Renal cortical epithelial cell (primary cell): Measurements from ENCODE around the gene FBXO44. TPM values are rescaled to one million over a fixed set of nuclear protein-coding genes. Genes with fewer than 3 reads are reported as not detected.

ENCODE experiments used
- DNase-seq: peaks from one replicate; pipeline ENCODE4 v3.0.0-alpha.2; 2011; ENCODE audit warnings: low read depth
- total RNA-seq: library from RNA; depleted of rRNA; stranded (reverse); fragments of >200 nt; gene quantifications from 2 replicates; pipeline ENCODE4 v1.2.3, GENCODE V29; 2014

Gene FBXO44
- total RNA-seq, 1 donor from 2014 or later = 21.7 TPM

DNA sequence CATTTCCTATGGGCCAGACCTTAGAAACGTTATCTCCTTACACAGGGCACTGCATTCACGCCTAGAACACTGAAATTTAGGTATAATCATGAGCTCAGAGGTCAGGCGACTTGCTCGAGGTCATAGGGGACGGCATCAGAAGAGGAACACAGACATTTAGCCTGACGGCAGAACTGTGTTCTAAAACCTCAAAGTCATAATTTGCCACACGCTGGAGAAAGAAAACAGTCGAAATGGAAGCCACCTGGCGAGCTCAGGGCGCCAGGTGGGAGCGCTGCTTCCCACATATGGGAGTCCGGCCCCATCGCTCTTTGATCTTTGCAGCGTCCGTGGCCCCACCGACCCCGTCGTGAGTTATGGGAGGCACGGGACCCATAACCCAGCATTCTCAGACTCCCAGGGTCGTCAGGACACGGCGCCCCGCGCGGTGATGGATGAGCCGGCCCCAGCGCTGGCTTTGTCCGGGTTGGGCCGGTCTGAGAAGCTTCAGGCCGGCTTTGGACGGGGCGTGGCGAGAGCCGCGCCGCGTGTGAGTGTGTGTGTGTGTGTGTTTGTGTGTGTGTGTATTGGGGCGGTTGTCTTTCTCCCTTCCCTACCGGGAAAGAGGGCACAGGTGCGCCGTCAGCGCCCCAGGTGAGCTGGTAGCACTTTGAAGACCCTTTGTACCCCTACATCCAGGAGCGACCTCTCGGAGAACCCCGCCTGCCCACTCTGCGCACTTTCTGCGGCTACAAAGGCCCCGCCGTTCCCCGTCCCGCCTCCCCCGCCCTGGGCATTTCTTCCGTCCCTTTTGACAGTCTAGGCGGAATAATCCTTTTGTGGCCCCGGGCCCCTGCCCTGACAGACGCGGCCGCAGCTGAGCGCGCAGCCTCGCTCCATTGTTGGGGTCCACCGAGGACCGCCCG lies 36.0 kb downstream of the FBXO44 start:
- no peak for DNase-seq

DNA sequence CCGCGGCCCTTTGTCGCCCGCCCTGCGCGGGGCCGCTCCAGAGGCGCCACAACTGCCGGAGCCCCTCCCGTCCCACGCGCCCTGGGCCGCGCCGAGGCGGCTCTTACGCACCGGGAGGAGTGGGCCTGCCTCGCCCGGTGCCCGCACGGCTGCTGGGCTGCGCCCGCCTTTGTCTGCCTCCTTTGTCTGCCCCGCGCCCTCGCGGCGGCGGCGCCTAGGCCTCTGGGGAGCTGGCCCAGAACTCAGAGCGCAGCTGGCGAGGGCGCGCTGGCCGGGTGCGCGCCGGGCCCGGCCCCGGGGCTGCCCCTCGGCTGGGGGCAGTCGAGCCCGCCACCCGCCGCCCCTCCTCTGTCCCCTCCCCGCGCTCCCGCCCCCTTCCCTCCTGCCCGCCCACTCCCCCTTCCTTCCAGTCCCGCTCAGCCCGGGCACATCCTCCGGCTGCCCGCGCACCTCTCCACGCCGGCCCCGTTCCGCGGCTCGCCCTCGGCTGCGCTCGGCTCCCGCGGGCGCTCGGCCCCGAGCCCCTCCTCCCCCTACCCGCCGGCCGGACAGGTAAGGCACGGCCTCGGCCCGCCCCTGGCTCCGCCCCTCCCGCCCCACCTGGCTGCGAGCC lies 36.7 kb downstream of the FBXO44 start, which contains the start of gene DRAXIN:
Gene DRAXIN (plus strand): TSS at position 409 of the 613 bp plus-strand sequence. CDS start 14,549 bp downstream, outside the sequence.
- DNase-seq = no peak

DNA sequence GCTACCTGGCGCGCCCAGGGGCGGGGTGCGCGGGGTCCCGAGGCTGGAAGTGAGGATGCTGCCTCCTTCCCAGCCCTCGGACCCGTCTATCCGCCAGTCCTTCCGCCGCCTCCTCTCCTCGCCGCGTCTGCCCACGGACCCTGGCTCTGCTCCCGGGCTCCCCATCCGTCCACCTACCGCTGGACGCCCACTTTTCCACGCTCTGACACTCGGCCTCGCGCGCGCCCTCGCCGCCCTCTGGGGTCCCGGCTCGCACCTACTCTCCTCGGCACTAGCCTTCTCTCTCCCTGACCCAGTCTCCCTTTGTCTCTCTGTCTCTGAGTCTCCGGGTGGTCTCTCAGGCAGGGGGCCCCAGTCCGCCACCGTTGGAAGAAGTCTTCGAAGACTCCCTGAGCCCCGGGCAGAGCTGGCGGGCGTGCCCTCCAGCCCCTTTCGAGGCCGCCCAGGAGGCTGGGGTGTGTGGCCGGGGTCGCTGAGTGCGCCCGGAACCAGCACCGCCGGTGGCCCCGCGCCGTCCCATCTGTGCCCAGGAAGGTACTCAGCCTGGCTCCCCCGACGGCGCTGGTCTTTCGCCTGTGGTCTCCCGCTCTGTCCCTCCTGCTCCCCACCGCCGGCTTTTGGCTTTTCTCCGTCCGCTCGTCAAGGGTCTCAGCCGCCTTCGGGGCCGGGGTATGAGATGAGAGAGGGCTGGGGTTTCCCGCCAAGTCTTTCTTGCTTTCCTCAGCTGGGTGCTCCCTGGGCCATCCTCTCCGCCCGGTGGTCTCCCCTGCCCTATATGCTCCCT lies 37.4 kb downstream of the FBXO44 start:
- no peak for DNase-seq

DNA sequence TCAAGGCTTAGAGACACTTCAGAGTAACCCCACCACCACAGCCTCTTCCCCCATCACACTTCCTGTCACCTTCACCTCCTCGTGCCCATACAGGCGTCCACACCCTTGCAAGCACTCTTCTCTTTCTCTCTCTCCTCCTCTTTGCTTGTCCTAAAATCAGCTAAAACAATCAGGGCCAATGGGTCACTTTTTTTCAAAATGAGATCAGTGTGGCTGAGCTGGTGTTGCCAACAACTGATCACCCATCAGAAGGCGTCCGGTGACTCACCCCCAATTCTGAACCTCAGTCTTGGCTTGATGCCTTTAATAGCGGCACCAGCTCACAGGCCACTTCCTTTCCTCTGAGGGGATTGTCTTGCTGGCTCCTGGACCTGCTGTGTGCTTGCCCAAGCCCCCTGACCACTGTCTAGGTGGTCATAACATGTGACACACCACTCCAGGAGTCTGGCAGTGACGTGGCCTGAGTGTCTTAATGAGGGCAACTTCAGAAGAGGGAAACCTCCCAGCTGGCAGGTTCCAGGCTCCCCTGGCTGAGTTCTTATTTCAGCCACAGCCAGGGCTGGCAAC lies 38.4 kb downstream of the FBXO44 start:
- peak; percentile 84 for DNase-seq

DNA sequence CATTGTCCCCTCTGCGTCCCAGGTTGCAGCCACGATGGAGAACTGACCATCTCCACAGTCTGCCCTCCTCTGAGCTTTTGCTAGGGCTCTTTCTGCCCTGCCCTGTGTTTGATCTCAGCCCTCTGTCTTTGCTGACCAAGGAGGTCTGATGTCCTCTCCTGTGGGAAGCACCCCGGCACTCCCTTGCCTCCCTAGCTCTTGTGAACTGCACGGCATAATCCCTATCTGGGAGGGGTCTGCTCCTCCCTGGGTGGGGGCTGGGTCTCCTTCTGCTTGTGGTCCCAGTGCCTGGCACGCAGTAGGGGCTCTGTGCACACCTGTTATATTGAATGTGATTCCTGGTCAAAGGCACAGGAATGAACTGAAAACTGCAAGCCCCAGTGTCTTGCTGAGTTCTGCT lies 39.2 kb downstream of the FBXO44 start:
- DNase-seq = no peak

DNA sequence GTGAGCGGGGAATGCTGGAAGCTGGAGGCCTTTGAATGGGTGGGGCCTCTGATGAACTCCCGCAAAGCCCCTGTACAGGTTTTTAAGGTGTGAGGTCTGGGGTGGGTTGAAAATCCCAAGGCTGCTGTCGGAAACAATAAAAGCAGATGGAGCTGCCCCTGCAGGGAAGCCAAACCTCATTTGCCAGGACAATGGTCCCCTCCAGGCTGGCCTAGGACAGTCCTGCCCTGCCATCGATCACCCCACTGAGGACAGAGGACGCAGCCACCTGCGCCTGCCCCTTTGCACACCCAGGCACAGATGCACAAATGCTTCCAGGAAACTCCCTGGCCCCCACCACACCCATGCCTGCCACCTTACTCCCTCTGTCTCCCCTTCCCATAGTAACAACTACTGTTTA lies 41.2 kb downstream of the FBXO44 start:
- DNase-seq = no peak

DNA sequence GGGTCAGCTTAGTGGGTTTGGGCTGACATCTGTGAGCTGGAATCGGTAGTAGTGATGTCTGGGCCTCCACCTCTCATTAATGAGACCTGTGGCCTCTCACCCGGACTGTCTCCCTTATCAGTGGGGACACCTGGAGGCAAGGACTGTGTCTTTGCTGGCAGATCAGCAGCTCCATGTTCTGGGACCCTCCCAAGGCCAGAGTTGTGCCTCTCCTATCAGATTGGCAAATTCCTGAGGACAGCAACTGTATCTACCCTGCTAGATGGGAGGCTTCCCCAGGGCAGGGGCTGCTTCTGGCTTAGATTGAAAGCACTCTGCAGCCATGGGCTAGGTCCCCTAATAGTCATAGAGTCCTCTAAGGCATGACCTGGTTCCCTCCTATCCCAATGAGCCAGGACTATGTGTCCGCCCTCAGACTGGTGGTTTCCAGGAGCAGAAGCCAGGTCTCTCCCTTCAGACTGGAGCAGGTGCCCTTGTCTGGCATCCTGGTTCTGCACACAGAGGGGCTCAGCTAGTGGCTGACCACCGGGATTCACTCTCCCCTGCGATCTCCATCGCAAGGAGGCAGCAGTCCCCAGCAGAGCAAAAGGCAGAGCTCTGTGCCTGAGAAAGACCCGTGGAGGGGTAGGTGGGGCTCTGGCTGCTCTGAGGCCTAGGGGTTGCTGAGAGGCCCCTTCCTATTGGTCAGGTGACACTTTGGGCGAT lies 42.7 kb downstream of the FBXO44 start:
- no peak for DNase-seq

DNA sequence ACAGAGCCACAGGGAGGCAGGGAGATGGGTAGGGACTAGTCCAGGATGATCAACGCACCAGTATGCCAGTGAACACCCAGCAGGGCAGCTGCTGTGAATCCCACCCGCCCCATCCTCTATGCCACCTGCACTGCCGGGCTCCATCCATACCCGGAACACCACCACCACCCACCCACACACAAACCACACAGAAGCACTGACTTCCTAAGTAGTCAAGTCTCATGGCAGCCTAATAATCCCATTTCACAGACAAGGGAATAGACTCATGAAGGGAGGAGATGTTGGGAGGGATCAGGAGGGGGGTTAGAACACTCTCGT lies 43.2 kb downstream of the FBXO44 start:
- no peak for DNase-seq

DNA sequence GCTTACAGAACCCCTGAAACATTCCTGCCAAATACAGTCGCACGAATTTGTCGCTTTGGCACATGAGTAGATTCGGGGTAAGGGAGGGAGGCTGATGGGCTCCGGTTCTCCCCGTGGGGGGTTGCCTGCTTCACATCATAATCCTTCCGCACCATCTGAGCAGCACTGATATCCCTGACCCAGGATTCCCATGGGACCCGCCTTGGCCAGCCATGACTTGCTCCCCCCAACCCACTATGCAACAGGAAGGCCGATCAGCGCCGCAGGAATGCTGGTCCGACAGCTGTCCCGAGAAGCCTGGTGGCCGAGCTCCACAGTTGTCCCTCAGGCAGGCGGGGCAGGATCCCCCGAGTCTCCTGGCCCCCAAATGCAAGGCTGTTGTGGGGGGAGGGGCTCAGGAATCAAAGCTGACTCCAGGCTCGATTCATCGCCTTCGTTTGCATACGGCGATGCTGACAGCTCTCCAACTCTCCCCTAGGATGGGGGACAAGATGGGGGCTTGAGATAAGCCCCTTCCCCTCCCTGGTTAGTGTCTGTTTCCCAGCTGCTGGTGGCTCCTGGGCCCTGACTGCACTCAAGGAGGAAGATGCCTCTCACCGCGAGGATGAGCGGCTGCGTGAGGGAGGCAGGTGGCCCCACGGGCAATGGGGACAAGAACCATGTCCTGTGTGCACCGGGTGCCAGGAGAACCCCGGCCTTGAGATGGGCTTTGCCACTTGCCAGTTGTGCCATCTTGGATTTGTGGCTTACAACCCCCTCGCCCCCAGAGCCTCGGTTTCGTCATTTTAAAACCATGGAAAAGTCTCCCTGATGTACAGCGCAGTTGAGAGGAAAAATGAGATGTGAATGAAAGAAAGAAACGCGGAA lies 46.2 kb downstream of the FBXO44 start:
- no peak for DNase-seq

DNA sequence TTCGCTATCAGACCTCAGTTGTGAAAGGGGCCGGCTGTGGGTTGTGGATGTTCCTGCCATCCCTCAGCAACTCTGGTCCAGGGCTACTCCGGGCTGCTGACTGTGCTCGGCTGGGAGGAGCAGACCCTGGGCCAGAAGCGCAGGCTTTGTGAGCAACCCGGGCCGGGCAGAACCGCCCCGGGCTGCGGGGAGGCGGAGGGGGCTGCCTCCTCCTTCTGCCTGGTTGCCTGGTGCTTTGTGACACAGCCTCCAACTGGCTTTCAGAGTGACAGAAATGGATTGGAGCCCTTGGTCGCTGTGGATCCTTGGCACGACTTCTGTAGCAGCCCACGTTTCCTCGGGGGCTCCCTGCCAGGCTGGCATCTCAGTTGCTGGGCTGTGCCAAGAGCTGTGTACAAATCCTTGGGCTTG lies 46.9 kb downstream of the FBXO44 start:
- DNase-seq = no peak

DNA sequence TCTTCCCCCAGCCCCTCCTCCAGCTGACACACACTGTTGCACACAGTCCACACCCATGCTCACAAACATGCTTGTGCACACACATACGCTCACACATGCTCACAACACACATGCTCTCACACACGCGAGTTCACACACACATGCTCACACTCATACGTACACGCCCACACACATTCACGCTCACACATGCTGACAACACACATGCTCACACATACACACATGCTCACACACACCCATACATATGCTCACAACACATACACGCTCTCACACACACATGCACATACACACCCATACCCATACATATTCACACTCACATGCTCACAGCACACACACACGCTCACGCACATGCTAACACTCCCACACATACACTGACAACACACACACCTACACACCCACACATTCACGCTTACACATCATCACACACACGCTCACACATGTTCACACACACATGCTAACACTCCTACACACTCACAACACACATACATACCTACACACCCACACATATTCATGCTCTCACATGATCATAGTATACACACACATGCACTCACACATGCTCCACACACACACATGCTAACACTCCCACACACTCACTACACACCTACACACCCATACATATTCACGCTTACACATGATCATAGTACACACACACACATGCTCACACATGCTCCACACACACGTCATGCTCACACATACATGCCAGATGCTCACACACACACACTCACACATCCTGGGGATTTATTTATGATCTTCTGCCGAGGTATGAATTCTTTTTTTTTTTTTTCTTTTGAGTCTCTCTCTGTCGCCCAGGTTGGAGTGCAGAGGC lies 47.5 kb downstream of the FBXO44 start:
- DNase-seq = no peak

DNA sequence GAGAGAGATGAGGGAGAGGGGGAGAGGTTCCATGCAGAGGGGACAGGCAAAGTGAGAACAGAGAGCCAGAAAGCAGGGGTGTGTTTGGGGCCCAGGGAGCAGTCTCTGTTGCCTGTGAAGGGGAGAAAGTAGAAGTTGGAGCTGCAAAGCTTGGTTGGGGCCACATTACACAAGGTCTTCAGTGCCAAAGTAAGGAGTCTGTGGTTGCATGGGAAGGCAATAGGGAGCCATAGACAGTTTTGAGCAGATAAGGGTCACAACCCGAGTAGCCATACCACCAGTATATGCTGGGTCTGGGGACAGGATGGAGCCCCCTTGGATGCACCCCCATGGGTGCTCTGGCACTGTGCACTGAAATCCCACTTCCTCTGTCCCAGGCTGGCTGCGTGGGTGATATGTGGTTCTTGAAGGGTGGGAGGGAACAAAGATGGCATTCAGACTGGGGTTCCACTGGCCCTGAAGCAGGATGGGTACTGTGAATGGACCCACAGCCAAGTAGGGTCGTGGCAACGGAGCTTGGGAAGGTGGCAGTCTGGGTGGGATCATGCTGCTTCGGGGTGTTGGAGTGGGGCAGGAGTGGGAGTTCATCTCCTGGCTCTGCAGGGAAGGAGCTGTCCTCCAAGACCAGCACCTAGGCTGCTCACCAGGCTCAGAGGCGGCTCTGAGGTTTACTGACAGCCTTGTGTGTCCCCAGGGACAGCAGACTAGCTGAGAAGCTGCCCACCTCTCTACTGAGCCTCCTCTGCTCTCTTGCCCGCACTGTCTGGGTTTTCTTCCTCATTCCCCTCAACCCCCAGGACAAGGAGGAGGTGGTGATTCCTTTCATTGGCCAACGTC lies 48.9 kb downstream of the FBXO44 start:
- no peak for DNase-seq

DNA sequence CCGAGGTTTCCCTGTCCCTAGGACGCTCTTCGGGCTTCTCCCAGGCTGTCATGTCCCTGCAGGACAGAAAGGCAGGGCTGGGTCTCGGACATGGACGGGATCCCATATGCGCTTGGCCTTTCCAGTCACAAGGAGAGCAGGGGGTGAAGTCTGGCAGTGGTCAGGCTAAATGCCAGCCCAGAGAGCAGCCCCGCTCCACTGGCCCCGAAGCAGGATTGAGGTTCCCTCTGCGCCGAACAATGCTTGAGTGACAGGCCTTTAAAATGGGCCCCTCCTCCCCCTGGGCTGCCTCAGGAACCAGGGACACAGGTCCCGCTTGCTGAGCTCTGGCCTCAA lies 49.5 kb downstream of the FBXO44 start:
- DNase-seq = no peak

DNA sequence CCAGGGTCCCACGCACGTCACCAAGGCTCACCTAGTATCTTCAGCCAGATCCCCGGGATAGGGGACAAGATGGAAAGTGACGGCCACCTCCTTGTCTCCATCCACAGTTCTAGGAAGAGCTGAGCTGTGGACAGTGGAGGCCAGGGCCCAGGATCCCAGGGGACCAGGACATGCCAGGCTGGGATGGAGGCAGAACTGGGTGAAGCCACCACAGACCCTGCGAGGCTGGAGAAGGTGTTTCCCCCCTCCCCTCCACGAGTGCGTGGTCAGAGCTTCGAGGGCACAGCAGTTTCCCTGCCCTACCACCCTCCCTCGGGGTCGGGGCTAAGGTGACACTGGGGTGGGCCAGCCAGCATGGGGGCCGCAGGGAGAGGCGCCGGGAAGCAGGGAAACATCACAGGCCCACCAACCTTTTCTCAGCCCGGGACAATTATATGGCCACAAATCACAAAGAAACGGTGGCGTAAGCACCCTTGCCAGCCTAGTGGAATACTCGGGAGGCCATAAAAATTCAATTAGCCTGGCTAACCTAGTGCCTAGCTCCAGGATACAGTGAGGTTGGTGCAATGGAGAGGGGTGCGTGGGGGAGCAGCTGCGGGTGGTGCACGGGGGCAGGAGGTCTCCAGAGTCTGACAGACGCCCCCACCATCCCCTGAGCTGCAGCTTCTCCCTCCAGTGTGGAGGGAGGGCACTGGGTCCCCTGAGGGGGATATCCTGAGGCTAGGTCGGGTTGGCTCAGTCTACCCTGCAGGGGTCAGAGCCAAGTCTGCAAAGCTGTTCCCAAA lies 50.2 kb downstream of the FBXO44 start:
- DNase-seq = no peak

DNA sequence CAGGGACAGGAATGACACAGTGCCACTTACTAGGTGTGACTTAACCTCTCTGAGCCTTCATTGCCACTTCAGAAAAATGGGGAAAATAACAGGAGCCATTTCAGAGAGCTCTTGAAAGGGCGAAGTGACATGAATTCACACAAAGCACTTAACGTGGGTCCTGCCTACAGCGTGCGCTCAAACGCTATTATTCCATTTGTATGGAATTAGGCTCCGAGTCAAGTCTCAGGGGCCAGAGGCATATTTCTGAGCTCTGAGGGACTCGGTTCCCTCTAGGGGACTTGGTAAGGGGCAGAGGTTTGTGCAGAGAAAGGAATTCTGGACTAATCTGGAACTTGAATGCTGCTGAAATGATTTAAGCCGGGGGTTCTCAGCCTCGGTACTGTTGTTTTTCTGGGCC lies 50.9 kb downstream of the FBXO44 start:
- no peak for DNase-seq

DNA sequence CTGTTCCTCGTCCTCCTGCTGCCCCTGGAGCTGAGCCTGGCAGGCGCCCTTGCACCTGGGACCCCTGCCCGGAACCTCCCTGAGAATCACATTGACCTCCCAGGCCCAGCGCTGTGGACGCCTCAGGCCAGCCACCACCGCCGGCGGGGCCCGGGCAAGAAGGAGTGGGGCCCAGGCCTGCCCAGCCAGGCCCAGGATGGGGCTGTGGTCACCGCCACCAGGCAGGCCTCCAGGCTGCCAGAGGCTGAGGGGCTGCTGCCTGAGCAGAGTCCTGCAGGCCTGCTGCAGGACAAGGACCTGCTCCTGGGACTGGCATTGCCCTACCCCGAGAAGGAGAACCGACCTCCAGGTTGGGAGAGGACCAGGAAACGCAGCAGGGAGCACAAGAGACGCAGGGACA lies 51.6 kb downstream of the FBXO44 start:
- DNase-seq = no peak

DNA sequence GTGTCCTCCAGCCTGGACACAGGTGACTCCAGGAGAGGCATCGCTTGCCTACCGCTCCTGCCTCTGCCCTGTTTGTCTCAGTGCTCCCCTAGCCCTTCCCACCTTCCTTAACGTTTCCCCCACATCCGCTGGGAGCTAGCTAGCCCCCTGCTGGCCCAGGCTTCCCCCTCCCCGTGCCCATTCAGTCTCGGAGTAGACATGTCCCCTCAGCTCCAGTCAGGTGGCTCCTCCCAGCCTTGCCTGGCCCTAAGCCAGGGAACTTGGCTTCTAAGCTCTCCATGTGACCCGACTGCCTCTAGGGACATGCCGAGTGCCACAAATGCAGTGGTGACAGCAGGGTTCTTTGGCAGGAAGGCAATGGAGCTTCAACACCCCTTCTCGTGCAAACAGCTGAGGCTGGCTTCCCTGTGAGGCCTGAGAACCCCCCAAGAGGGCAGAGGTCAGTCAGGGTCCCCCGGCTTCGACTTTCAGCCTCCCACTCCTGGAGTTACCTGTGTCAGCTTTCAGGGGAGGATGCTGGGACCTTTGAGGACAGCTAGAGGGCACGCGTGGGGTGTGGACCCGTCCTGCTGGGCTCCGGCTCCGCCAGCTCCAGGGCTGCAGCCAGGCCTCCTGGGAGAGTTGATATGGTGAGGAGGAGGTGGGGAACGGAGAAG lies 53.1 kb downstream of the FBXO44 start:
- DNase-seq = no peak
